Vagina (tissue), 2 donors: ENCODE results near the gene UROC1. TPM values are rescaled to one million over a fixed set of nuclear protein-coding genes. Genes with fewer than 3 reads are reported as not detected.

Experiments
- DNase-seq, 2 donors: peaks; one replicate each; pipeline ENCODE4 v3.0.0-alpha.2; 2017; ENCODE audit errors: extremely low spot score in 2 of 2
- H3K27ac ChIP-seq: fragments of 200-600 bp; sonication (generic); one replicate; pipeline ENCODE4 v1.5.1; 2019
- H3K27me3 ChIP-seq: fragments of 200-600 bp; sonication (generic); one replicate; pipeline ENCODE4 v1.5.1; 2019
- H3K36me3 ChIP-seq, 2 donors: fragments of 200-600 bp; sonication (generic); one replicate each; pipeline ENCODE4 v1.5.1; 2017 to 2019
- H3K4me1 ChIP-seq: fragments of 200-600 bp; sonication (generic); one replicate; pipeline ENCODE4 v1.5.1; 2019
- H3K4me3 ChIP-seq, 2 donors: fragments of 200-600 bp; sonication (generic); 1 replicate in 1 of 2; 2 replicates in 1 of 2; pipeline ENCODE4 v1.5.1; 2016 to 2019
- H3K9me3 ChIP-seq: fragments of 200-600 bp; sonication (generic); one replicate; pipeline ENCODE4 v1.5.1; 2019
- CTCF ChIP-seq, 3 experiments: fragments of 450-650 bp in 2 of 3; fragments of 200-600 bp in 1 of 3; sonication (generic) in 1 of 3; IDR thresholded peaks; one replicate each; pipeline ENCODE4 v1.5.1; 2017 to 2019; ENCODE audit warnings: antibody characterized with exemption in 3 of 3, mild to moderate bottlenecking in 2 of 3, moderate library complexity in 2 of 3
- POLR2A ChIP-seq, 2 donors: fragments of 450-650 bp; IDR thresholded peaks; one replicate each; pipeline ENCODE4 v1.6.1; 2017; ENCODE audit warnings: antibody characterized with exemption in 2 of 2, mild to moderate bottlenecking in 2 of 2, moderate library complexity in 2 of 2
- POLR2AphosphoS5 ChIP-seq, 2 donors: sonication (generic); formaldehyde crosslinking; IDR thresholded peaks; one replicate each; pipeline ENCODE4 v1.9.0; 2017; ENCODE audit warnings: antibody characterized with exemption in 2 of 2, mild to moderate bottlenecking in 2 of 2, low read depth in 1 of 2; ENCODE audit not compliant: insufficient read depth in 1 of 2
- intact Hi-C: fragments of 100-400 bp; cut with DNase I; formaldehyde crosslinking; loops from one replicate; pipeline ENCODE4 v1.15.1; 2023
- total RNA-seq: library from RNA; depleted of rRNA; stranded (reverse); fragments of >200 nt; gene quantifications from one replicate; pipeline ENCODE4 v1.2.3, GENCODE V29; 2016

Gene UROC1
- total RNA-seq, 1 donor from 2014 or later, result not detected

- no peaks in the 10 kb centered on the region for H3K36me3 ChIP-seq
- intact Hi-C loops, result no loop called here
- no peaks in the 10 kb centered on the region for H3K4me1 ChIP-seq
- no peak overlapping the region for H3K27ac ChIP-seq
- no peak for TF ChIP-seq POLR2AphosphoS5 (IDR thresholded peaks at IDR 0.05; ENCODE audit: insufficient read depth in 1 of 2, low read depth in 1 of 2)
- no peak for TF ChIP-seq POLR2A (IDR thresholded peaks at IDR 0.05)
- TF ChIP-seq CTCF (IDR thresholded peaks at IDR 0.05), result no peak
- H3K27me3 ChIP-seq, result no peaks in the 10 kb centered on the region
- H3K9me3 ChIP-seq, result no peaks in the 10 kb centered on the region
- DNase-seq, result no peak
- H3K4me3 ChIP-seq, result no peak overlapping the region
These were observed 5.5 kb downstream of the UROC1 start for GRCh38 chr3:126512026-126512425.

- H3K36me3 ChIP-seq, result no peaks in the 10 kb centered on the region
- no peaks in the 10 kb centered on the region for H3K27me3 ChIP-seq
- H3K4me3 ChIP-seq, result no peak overlapping the region
- no peaks in the 10 kb centered on the region for H3K4me1 ChIP-seq
- DNase-seq, result no peak
- H3K27ac ChIP-seq, result no peak overlapping the region
- no peaks in the 10 kb centered on the region for H3K9me3 ChIP-seq
- TF ChIP-seq CTCF (IDR thresholded peaks at IDR 0.05), result no peak
- TF ChIP-seq POLR2A (IDR thresholded peaks at IDR 0.05), result no peak
- no peak for TF ChIP-seq POLR2AphosphoS5 (IDR thresholded peaks at IDR 0.05; ENCODE audit: insufficient read depth in 1 of 2, low read depth in 1 of 2)
- intact Hi-C loops, result no loop called here
These were observed 6.3 kb downstream of the UROC1 start for GRCh38 chr3:126511291-126511690.

DNA sequence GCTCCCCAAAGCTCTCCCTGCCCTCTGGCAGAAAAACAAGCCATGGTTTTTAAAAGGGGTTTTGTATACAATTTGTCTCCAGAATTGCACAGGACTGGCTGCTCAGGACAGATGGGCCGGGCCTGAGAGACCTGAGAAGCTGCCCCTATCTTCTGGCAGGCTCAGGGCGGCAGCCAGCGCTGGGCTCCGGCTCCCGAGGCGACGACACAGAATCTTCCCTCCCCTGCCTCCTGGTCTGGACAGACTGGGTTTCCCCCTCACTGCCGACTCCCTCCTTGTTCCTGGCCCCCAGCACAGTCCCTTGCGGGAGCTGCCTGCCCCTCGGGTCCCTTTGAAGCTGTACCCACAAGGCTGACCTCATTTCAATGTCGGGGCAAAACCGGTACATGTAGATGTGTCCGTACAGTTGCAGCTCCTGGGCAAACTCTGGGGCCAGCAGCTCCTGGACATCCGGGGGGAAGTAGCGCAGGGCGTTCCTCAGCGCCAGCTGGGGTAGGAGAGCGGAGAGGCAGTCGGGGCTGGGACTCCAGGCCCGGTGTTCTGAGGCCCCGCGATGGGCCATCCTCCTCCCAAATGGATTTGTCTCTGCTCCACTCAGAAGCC, 7.2 kb downstream of the UROC1 start:
- DNase-seq, result no peak
- no peak overlapping the region for H3K27ac ChIP-seq
- no peak for TF ChIP-seq CTCF (IDR thresholded peaks at IDR 0.05)
- TF ChIP-seq POLR2A (IDR thresholded peaks at IDR 0.05), result no peak
- no peak for TF ChIP-seq POLR2AphosphoS5 (IDR thresholded peaks at IDR 0.05; ENCODE audit: insufficient read depth in 1 of 2, low read depth in 1 of 2)
- H3K9me3 ChIP-seq, result no peaks in the 10 kb centered on the region
- H3K4me3 ChIP-seq, result no peak overlapping the region
- H3K27me3 ChIP-seq, result no peaks in the 10 kb centered on the region
- no peaks in the 10 kb centered on the region for H3K36me3 ChIP-seq
- intact Hi-C loops, result no loop called here
- no peaks in the 10 kb centered on the region for H3K4me1 ChIP-seq

DNA sequence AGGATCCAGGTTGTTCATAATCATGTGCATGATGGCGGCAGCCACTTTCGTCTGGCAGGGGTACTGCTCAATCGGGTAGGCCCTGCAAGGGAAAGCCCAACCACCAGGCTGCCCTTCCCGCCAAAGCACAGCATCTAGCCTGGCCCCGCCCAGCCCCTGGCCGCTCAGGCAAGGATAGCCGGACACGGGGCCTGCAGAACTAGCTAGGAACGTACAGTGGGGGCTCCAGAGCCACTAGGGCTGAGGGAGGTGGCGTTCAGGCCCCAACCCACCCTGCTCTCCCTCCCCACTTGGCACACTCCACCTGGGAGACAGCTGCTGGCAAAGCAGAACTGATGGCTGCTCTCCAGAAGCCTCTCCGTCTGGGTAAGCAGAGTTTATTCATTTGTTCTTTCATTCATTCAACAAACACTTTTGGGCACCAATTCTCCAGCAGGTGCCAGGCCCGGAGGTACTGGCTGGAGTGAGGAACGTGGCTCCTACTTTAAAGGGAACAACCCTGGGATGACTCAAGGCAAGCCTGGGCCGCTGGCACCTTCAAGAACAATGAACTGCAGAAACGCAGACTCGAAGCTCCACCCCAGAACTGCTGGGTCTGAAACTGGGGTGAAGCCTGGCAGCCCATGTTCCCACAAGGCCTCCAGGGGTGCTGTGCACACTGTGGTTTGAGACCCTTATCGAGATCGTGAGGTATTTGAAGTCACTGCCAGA, 7.8 kb downstream of the UROC1 start:
- no peaks in the 10 kb centered on the region for H3K9me3 ChIP-seq
- H3K4me3 ChIP-seq, result no peak overlapping the region
- TF ChIP-seq POLR2AphosphoS5 (IDR thresholded peaks at IDR 0.05; ENCODE audit: insufficient read depth in 1 of 2, low read depth in 1 of 2), result no peak
- no peak for TF ChIP-seq CTCF (IDR thresholded peaks at IDR 0.05)
- TF ChIP-seq POLR2A (IDR thresholded peaks at IDR 0.05), result no peak
- no peaks in the 10 kb centered on the region for H3K36me3 ChIP-seq
- H3K27me3 ChIP-seq, result no peaks in the 10 kb centered on the region
- intact Hi-C loops, result no loop called here
- H3K4me1 ChIP-seq, result no peaks in the 10 kb centered on the region
- no peak overlapping the region for H3K27ac ChIP-seq
- DNase-seq, result no peak

- Histone ChIP-seq H3K4me1 (no peaks in the 10 kb centered on the region), H3K4me3 (no peak overlapping the region), H3K27ac (no peak overlapping the region), H3K27me3 (no peaks in the 10 kb centered on the region), H3K36me3 (no peaks in the 10 kb centered on the region), H3K9me3 (no peaks in the 10 kb centered on the region)
- intact Hi-C loops, result no loop called here
- DNase-seq, result no peak
- TF ChIP-seq CTCF (IDR thresholded peaks at IDR 0.05) (no peak), POLR2AphosphoS5 (IDR thresholded peaks at IDR 0.05; ENCODE audit: insufficient read depth in 1 of 2, low read depth in 1 of 2) (no peak), POLR2A (IDR thresholded peaks at IDR 0.05) (no peak)
These were observed 9.0 kb downstream of the UROC1 start for GRCh38 chr3:126508564-126508964.
